ENCODE results near the gene BPIFB6.

BPIFB6 gene

DNA sequence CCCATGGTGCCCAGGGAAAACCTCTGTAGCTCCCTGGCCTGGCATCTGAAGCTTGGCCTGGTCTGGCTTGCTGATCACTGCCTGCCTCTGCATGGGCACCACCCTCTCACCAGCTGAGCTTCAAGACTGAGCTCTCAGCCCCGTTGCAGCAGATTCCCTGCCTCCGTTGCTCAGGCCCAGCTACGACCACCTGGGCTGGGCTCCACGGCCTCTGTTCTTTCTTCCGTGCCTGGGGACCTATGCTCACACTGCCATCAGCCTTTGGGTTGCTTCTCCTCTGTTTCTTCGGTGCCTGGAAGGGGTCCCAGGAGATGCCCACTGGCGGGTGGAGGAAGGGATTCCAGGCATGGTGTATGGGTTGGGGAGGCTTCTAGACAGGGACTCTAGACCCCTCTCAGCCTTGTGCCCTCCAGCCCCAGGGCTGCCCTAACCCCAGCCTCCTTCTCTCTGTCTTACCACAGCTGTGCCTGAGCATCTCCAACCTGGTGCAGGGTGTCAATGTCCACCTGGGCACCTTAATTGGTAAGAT, 14.8 kb upstream of the BPIFB6 start:
- DNase-seq (ENCODE audit: low spot score): no peak

- DNase-seq (ENCODE audit: low spot score): no peak
These were observed 13.9 kb upstream of the BPIFB6 start for GRCh38 chr20:33017542-33017941.

- no peak for DNase-seq (ENCODE audit: low spot score)
These were observed 13.1 kb upstream of the BPIFB6 start for GRCh38 chr20:33018169-33018931.

DNA sequence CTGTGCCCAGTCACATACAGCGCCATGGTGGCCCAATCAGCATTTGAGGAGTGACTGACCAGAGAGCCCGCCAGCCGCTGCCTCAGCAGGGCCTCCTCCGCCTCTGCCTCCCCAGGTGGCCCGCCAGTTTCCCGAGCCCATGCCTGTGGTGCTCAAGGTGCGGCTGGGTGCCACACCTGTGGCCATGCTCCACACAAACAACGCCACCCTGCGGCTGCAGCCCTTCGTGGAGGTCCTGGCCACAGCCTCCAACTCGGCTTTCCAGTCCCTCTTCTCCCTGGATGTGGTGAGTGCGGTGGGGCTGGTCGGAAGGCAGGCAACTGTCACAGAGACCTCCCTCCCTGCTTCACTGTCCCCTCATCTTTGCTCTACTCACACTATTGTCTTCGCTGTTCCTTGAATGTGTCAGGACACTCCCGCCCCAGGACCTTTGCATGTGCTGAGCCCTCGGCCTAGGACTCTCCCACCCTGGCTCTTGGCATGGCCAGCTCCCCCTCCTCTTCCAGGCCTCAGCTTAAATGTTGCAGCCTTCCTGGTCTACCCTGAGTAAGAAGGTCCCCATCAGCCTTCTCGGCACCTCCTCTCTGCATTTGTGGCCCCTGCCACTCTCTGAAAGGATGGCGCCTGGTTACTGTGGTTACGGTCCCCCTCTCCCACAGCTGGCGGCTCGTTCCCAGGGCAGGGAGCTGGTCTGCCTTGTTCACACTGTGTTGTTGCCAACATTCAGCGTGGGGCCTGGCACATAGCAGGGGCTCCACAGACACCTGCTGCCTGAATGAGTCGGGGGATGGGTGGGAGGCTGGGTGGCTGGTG, 11.8 kb upstream of the BPIFB6 start:
- no peak for DNase-seq (ENCODE audit: low spot score)

DNA sequence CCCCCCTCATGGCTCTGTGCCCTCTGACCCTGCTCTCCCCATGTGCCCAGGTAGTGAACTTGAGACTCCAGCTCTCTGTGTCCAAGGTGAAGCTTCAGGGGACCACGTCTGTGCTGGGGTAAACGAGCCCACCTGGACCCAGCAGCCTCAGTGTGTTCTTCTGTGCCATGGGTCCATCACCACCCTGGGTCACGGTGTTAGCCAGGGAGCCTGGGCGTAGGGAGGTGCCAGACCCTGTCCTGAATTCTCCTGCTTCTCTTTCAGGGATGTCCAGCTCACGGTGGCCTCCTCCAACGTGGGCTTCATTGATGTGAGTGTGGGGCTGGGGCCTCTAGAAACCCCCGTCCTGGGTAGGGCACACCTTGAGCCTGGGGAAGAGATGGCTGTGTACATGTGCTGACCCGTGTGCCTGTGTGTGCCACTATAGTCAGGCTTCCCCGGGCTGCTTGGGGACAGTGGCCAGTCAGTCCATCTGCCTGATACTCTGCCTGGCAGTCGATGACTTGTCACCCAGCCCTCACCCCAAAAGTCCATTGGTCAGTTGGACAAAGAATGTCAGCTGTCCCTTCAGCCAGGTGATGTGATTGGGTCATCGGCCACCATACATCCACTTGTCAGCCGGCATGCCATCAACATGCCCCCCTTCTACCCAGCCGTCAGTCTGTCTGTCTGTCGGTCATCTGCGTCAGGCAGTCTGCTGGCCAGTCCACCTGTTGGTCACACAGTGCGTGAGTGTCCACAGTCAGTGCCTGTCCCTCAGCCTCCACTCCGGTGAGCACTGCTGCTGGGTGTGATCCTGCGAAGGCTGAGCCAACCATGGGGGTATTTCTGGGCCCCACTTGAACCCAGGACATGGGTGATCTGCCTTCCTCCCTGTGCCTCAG, 10.9 kb upstream of the BPIFB6 start:
- no peak for DNase-seq (ENCODE audit: low spot score)

DNA sequence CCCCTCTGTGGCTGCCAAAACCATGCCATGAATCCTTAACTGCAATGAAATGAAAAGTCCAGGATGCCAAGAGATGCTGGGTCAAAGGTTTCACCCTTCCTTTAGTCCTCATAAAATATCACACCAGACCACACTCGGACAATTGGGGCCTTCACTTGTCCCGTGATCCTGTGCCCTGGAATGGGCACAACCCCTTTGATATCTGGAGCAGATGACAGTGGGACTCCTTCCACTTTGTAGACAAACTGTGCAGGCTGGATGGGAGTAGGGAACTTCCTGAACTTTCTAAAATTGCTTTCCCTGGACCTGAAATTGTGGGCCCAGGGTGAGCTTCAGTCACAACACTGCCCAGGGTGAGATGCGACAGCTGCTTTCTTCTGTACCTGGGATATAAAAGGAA, 9.6 kb upstream of the BPIFB6 start:
- no peak for DNase-seq (ENCODE audit: low spot score)

DNA sequence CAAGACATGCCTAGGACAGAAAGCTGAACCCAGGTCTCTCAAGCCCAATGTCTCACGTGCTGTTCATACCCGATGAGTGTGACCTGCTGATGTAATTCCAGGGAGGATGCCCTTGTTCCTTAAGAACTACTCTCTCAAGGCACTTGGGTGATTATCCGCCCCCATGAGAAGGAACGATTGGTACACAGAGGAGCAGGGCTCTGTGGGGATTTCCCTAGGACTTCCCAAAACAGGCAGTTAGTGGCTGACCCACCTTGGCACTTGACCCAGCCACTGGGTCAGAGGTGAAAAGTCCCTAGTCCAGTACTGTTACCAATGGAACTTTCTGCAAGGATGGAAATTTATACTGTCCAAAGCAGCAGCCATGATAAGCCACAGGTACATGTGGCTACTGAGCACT, 9.2 kb upstream of the BPIFB6 start:
- DNase-seq (ENCODE audit: low spot score): no peak

GRCh38 chr20:33022694-33023438, 8.6 kb upstream of the BPIFB6 start:
- DNase-seq (ENCODE audit: low spot score): no peak

- no peak for DNase-seq (ENCODE audit: low spot score)
These were observed 7.8 kb upstream of the BPIFB6 start for GRCh38 chr20:33023439-33024242.

DNA sequence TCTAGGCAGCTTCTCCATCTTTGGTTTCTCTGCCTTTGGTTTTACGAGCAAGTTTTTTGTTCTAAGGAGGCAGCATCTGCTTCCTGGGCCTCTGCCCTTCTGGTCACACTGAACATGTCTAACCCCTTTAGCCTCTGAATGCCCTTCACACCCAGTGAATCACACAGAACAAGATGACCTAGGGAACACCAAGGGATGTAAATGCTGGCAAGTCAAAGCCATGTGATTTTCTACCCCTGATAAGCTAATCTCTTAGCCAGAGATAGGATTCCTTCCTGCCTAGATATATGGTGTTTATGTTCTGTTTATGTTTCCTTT, 7.2 kb upstream of the BPIFB6 start:
- no peak for DNase-seq (ENCODE audit: low spot score)

GRCh38 chr20:33024609-33025317, 6.7 kb upstream of the BPIFB6 start:
- no peak for DNase-seq (ENCODE audit: low spot score)

- DNase-seq (ENCODE audit: low spot score): no peak
These were observed 6.1 kb upstream of the BPIFB6 start for GRCh38 chr20:33025318-33025876.

GRCh38 chr20:33026072-33026778, 5.2 kb upstream of the BPIFB6 start:
- no peak for DNase-seq (ENCODE audit: low spot score)

DNA sequence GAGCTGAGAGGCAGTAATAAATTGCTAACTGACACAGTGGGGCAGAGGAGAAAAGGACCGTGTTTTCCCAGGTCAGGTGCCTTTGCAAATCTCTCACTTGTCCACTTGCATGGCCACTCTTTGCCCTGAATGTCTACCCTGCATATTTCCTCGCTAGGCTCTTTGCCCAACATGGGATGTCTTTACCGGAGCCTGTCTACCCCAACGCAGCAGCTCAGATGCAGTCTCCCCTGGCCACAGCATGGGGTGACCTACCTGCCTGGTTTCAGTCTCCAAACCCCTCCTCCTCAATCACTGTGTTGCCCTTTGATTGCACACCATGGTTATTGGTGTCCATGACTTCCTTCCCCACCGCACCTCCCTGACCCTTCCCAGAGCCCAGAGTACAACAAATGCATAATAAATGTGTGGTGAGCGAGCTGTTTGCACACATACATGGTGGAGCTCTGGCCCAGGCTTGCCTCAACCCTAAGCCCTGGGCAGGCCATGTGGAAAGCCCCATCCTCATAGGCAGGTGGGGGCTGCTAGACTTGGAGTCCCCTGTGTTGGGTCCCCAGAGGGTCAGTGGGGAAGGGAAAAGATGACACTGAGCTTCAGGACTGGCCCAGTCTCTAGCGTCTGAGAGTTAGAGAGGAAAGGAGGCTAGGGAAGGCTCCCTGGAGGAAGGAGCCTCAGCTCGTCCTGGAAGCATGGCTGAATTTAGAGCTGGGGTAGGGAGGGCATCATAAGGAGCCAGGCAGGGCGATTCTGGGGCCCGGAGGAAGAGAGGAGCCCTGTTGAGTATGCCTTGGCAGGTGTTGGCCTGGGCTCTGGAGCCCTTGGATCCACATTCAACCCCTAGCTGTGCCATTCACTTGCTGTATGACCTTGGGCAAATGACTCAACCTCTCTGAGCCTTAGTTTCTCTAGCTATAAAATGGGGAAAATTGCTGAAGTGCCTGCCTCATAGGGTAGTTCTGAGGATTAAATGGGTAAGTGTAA, 4.4 kb upstream of the BPIFB6 start:
- DNase-seq (ENCODE audit: low spot score): no peak

- DNase-seq (ENCODE audit: low spot score): no peak
These were observed 3.4 kb upstream of the BPIFB6 start for GRCh38 chr20:33027769-33028751.

- no peak for DNase-seq (ENCODE audit: low spot score)
These were observed 2.6 kb upstream of the BPIFB6 start for GRCh38 chr20:33028875-33029274.

GRCh38 chr20:33030076-33030475, 1.4 kb upstream of the BPIFB6 start:
- no peak for DNase-seq (ENCODE audit: low spot score)
